CD8-positive, alpha-beta memory T cell (primary cell): ENCODE data around the gene BCAS1. TPM values are rescaled to one million over a fixed set of nuclear protein-coding genes. Genes with fewer than 3 reads are reported as not detected.
A peak's percentile ranks its signal among the peaks of the same experiment; 100 is the strongest.

Experiments
- CTCF ChIA-PET: fragments of 350-600 bp; sonication (Branson Sonifier 250); formaldehyde crosslinking; loops from one replicate; lab custom pipeline; 2021; ENCODE audit warnings: antibody characterized with exemption; lab: Charles Lee
- POLR2A ChIA-PET: fragments of 350-600 bp; sonication (Branson Sonifier 250); formaldehyde crosslinking; loops from one replicate; lab custom pipeline; 2021; ENCODE audit warnings: antibody characterized with exemption; lab: Charles Lee
- DNase-seq, 5 donors: peaks; one replicate each; pipeline versions ENCODE4 v3.0.0 to v3.0.0-alpha.2; 2020 to 2022; ENCODE audit warnings: mixed read lengths in 1 of 5
- H3K27ac ChIP-seq: one replicate; pipeline ENCODE4 v1.7.0; 2013; ENCODE audit warnings: low read depth, mild to moderate bottlenecking, low read length, moderate library complexity
- H3K27me3 ChIP-seq: 2 replicates; pipeline ENCODE4 v1.7.0; 2013; ENCODE audit warnings: low read length, mild to moderate bottlenecking; ENCODE audit not compliant: insufficient read depth, poor library complexity, severe bottlenecking
- H3K36me3 ChIP-seq: 2 replicates; pipeline ENCODE4 v1.7.0; 2013; ENCODE audit warnings: mild to moderate bottlenecking, low read length, moderate library complexity; ENCODE audit not compliant: insufficient read depth
- H3K4me1 ChIP-seq: 2 replicates; pipeline ENCODE4 v1.7.0; 2013; ENCODE audit warnings: mild to moderate bottlenecking, low read length, moderate library complexity; ENCODE audit not compliant: insufficient read depth
- H3K4me3 ChIP-seq: 2 replicates; pipeline ENCODE4 v1.7.0; 2013; ENCODE audit warnings: mild to moderate bottlenecking, low read length
- H3K9me3 ChIP-seq: 2 replicates; pipeline ENCODE4 v1.7.0; 2013; ENCODE audit warnings: mild to moderate bottlenecking, low read length
- H3K27ac Mint-ChIP-seq, 8 donors: one replicate each; pipeline ENCODE4 v1.8.0; 2020 to 2021; ENCODE audit warnings: mixed read lengths in 8 of 8, mild to moderate bottlenecking in 6 of 8, inconsistent platforms in 3 of 8, moderate library complexity in 3 of 8
- H3K27me3 Mint-ChIP-seq, 2 donors: one replicate each; pipeline ENCODE4 v1.8.0; 2020 to 2021; ENCODE audit warnings: mixed read lengths in 2 of 2, mild to moderate bottlenecking in 1 of 2, moderate library complexity in 1 of 2
- H3K36me3 Mint-ChIP-seq, 3 donors: one replicate each; pipeline ENCODE4 v1.8.0; 2020 to 2021; ENCODE audit warnings: mixed read lengths in 3 of 3, inconsistent platforms in 1 of 3, mild to moderate bottlenecking in 1 of 3
- H3K4me1 Mint-ChIP-seq, 3 donors: one replicate each; pipeline ENCODE4 v1.8.0; 2020 to 2021; ENCODE audit warnings: mixed read lengths in 3 of 3, inconsistent platforms in 1 of 3, mild to moderate bottlenecking in 1 of 3
- H3K4me3 Mint-ChIP-seq, 7 donors: one replicate each; pipeline ENCODE4 v1.8.0; 2020 to 2021; ENCODE audit warnings: mixed read lengths in 7 of 7, mild to moderate bottlenecking in 6 of 7, moderate library complexity in 4 of 7, inconsistent platforms in 2 of 7
- H3K9me3 Mint-ChIP-seq, 5 donors: one replicate each; pipeline ENCODE4 v1.8.0; 2020 to 2022; ENCODE audit warnings: mixed read lengths in 5 of 5, mild to moderate bottlenecking in 3 of 5, moderate library complexity in 2 of 5, inconsistent platforms in 1 of 5
- polyA plus RNA-seq: library from polyadenylated mRNA; unstranded; fragments of 300-500 nt; fragmentation: Illumina TruSeq; gene quantifications from one replicate; pipeline ENCODE4 v1.2.3, GENCODE V29; 2021
- total RNA-seq, 2 experiments: library from RNA; stranded (reverse); gene quantifications; one replicate each; pipeline ENCODE4 v1.2.3, GENCODE V29; 2021

The BCAS1 gene
- total and polyA plus RNA-seq, 3 experiments from 2014 or later = 0.09 to 0.91 (median 0.15) TPM

DNA sequence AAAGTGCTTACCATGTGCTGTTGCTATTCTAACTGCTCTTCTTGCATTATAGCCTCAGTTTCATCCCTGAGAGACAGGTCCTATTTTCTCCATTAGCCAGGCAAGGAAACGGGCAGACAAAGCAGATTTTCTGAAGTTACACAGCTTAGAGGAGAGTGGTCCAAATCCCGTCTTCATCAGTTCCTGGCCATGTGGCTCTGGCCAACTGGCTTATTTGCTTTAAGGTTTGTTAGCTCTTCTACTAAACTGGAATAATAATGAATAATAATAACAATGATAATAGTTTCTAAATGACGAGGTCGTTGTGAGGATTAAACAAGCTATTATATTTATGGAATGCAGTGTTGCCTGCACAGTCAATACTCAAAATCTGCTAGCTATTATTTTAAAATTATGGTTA is 35.8 kb upstream of the BCAS1 start:
- H3K9me3 Mint-ChIP-seq = no peaks in the 10 kb centered on the region
- no peak overlapping the region for H3K4me3 Mint-ChIP-seq
- no peak overlapping the region for H3K27ac Mint-ChIP-seq
- Histone ChIP-seq H3K36me3 (no peaks in the 10 kb centered on the region), H3K27me3 (no peaks in the 10 kb centered on the region), H3K4me1 (no peaks in the 10 kb centered on the region), H3K4me3 (no peak overlapping the region), H3K9me3 (no peaks in the 10 kb centered on the region), H3K27ac (no peak overlapping the region)
- POLR2A ChIA-PET = no interaction called here
- no peak for DNase-seq
- H3K27me3 Mint-ChIP-seq = peaks cover 4 to 7% of the 10 kb centered on the region in 2 donors
- CTCF ChIA-PET = interaction anchor here (0.9 to 1.6 kb wide), 2 partner anchors 9 to 94 kb away, joined by 3 to 6 read pairs; no protein-coding TSS in a partner anchor
- peaks cover 1 to 4% (median 3%) of the 10 kb centered on the region in 3 donors for H3K4me1 Mint-ChIP-seq
- H3K36me3 Mint-ChIP-seq = no peaks in the 10 kb centered on the region

DNA sequence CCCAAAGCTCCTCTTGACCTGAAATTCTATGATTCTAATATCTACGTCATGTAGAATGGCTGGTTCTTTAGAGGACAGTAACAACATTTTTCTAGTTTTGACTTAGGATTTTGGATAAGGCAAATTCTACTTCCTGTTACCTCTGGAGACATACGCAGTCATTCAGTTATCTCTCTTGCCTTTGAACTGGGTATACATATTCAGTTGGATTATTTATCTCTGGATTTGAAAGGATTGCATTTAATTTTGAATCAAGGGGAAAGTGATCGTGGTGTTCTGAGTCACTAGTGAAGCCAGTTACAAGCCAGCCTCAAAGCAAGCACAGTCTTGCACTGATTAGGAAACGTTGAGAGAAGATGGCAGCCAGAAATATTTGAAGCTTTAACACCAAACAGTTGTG is 35.3 kb upstream of the BCAS1 start:
- Mint-ChIP-seq H3K27me3 (peaks cover 4 to 5% of the 10 kb centered on the region in 2 donors), H3K9me3 (no peaks in the 10 kb centered on the region), H3K4me1 (peaks cover 1 to 4% (median 3%) of the 10 kb centered on the region in 3 donors), H3K36me3 (no peaks in the 10 kb centered on the region), H3K27ac (no peak overlapping the region), H3K4me3 (no peak overlapping the region)
- DNase-seq = no peak
- H3K36me3 ChIP-seq = no peaks in the 10 kb centered on the region
- H3K9me3 ChIP-seq = no peaks in the 10 kb centered on the region
- H3K4me1 ChIP-seq = no peaks in the 10 kb centered on the region
- CTCF ChIA-PET = interaction anchor here (1.2 to 3.2 kb wide), 3 partner anchors 9 to 541 kb away, joined by 3 to 11 read pairs (median 6); no protein-coding TSS in a partner anchor
- no peaks in the 10 kb centered on the region for H3K27me3 ChIP-seq
- POLR2A ChIA-PET = no interaction called here
- no peak overlapping the region for H3K4me3 ChIP-seq
- H3K27ac ChIP-seq = no peak overlapping the region

DNA sequence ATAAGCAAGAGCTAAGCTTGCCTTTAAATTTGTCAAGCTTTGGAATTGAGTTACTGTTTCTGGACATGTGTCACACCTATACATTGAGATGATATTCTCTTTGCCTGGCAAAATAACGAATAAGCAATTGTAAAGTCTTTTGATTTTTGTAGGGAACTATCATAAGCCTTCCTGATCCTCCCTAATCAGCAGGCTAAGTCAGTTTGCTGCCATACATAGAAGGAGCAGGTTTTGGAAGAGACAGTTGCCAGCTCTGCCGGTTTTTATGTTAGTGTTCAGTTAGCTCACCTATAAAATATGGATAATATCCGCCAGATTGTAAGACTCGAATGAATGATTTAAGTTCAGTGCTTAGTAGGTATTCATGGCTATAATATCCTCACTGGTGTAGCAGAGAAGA is 34.4 kb upstream of the BCAS1 start:
- Histone ChIP-seq H3K27me3 (no peaks in the 10 kb centered on the region), H3K27ac (no peak overlapping the region), H3K4me3 (no peak overlapping the region), H3K4me1 (no peaks in the 10 kb centered on the region), H3K36me3 (no peaks in the 10 kb centered on the region), H3K9me3 (no peaks in the 10 kb centered on the region)
- Mint-ChIP-seq H3K27me3 (peaks cover 4 to 5% of the 10 kb centered on the region in 2 donors), H3K36me3 (peaks cover 0 to 5% (median 0%) of the 10 kb centered on the region in 3 donors), H3K4me3 (no peak overlapping the region), H3K4me1 (peaks cover 1 to 4% (median 3%) of the 10 kb centered on the region in 3 donors), H3K27ac (peak overlapping the region in 1 of 8 donors; percentile 81), H3K9me3 (no peaks in the 10 kb centered on the region)
- ChIA-PET POLR2A (no interaction called here), CTCF (interaction anchor here (0.9 to 3.2 kb wide), 4 partner anchors 9 to 542 kb away, joined by 3 to 11 read pairs (median 3); no protein-coding TSS in a partner anchor)
- no peak for DNase-seq

DNA sequence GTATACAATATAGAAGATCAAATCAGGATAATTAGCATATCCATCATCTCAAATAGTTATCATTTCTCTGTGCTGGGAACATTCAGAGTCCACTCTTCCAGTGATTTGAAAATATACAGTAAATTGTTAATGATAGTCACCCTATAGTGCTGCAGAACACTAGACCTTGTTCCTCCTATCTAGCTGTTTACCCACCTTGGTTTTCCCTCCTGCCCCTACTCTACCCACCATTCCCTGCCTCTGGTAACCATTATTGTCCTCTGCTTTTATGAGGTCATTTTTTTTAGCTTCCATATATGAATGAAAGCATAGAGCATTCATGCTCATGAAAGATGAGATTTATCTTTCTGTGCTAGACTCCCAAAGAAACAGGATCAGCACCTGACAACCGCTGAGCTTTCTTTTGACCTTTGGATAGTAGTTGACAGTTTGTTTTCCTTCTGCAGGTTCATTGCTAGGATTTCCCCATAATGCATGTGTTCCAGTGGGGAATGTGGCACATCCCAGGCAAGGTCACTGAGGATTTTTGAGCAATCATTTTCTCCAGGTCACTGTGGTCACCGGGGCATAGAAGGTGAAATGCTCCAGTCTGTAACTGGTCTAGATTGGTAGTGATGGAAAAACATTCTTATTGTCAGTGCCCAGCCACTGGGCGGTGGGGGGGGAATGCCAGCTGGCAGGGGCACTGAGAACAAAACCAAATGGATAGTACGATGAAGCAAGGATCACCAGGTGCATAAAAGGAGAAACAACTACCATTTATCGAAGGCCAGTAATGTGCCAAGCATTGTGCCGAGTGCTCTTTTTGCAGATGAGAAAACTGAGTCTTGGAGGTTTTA is 33.6 kb upstream of the BCAS1 start:
- Histone ChIP-seq H3K9me3 (no peaks in the 10 kb centered on the region), H3K27ac (no peak overlapping the region), H3K27me3 (no peaks in the 10 kb centered on the region), H3K4me1 (no peaks in the 10 kb centered on the region), H3K36me3 (no peaks in the 10 kb centered on the region), H3K4me3 (no peak overlapping the region)
- CTCF ChIA-PET = interaction anchor here (1.0 to 3.2 kb wide), 6 partner anchors 10 to 543 kb away, joined by 3 to 11 read pairs (median 4); no protein-coding TSS in a partner anchor
- no peak overlapping the region for H3K4me3 Mint-ChIP-seq
- H3K9me3 Mint-ChIP-seq = no peaks in the 10 kb centered on the region
- H3K27ac Mint-ChIP-seq = no peak overlapping the region
- peaks cover 1 to 4% (median 3%) of the 10 kb centered on the region in 3 donors for H3K4me1 Mint-ChIP-seq
- POLR2A ChIA-PET = no interaction called here
- H3K27me3 Mint-ChIP-seq = peaks cover 4 to 5% of the 10 kb centered on the region in 2 donors
- DNase-seq = no peak
- H3K36me3 Mint-ChIP-seq = peaks cover 0 to 5% (median 0%) of the 10 kb centered on the region in 3 donors

DNA sequence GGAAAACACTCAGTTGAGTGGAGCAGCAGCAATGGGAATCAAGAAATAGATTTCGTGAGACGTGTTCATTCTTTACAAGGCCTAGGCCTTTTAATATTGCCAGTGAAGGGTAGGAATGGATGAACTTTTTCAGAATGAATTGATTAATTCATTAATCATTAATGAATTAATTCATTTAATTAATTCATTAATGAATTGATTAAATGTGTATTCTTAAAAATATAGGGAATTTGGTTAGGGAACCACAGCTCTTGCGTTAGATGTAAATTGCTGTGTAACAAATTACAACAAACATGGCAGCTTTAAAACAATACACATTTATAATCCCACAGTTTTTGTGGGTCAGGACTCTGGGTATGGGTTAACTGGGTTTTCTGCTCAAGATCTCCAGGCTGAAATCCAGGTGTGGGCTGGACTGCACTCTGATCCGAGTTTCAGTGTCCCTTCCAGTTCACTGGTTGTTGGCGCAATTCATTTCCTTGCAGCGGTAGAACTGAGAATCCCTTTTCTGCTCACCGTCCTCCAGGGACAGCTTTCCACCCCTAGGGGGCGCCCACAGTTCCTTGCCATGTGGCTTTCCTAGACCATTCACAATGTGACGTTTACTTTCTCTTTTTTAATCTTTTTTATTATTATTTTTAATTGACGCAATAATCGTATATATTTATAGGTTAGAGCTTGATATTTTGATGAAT is 32.8 kb upstream of the BCAS1 start:
- H3K4me3 Mint-ChIP-seq = no peak overlapping the region

DNA sequence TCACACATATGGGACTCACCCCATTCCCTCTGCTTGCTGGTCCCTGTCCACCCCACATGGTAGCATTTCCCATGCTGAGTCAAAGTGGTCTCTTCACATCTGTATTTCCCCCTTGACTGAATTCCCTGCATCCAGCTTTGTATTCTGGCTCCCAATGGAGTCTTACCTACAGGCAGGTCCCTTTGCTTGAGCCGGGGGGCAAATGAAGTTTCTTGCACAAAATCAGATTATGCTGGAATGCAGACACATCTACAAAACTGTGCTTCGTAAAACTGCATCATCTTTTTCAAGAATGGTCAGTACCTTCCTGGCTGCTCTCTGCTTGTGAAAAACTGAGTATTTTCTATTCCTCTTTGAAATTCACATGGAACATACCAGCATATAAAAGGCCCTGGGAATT is 32.1 kb upstream of the BCAS1 start:
- H3K4me1 Mint-ChIP-seq = peaks cover 1 to 4% (median 3%) of the 10 kb centered on the region in 3 donors
- H3K36me3 Mint-ChIP-seq = peaks cover 0 to 5% (median 0%) of the 10 kb centered on the region in 3 donors
- H3K4me3 Mint-ChIP-seq = no peak overlapping the region
- Histone ChIP-seq H3K4me1 (no peaks in the 10 kb centered on the region), H3K27ac (no peak overlapping the region), H3K9me3 (no peaks in the 10 kb centered on the region), H3K4me3 (no peak overlapping the region), H3K36me3 (no peaks in the 10 kb centered on the region), H3K27me3 (no peaks in the 10 kb centered on the region)
- DNase-seq = no peak
- ChIA-PET CTCF (interaction anchor here (1.4 to 3.2 kb wide), 3 partner anchors 8 to 97 kb away, joined by 3 to 11 read pairs (median 9); no protein-coding TSS in a partner anchor), POLR2A (no interaction called here)
- no peak overlapping the region for H3K27ac Mint-ChIP-seq
- peaks cover 3 to 4% of the 10 kb centered on the region in 2 donors for H3K27me3 Mint-ChIP-seq
- no peaks in the 10 kb centered on the region for H3K9me3 Mint-ChIP-seq

More for the DNA sequence above, 32.8 kb upstream of the BCAS1 start:
- Mint-ChIP-seq H3K4me1 (peaks cover 1 to 4% (median 3%) of the 10 kb centered on the region in 3 donors), H3K9me3 (no peaks in the 10 kb centered on the region), H3K27ac (no peak overlapping the region), H3K36me3 (peaks cover 0 to 5% (median 0%) of the 10 kb centered on the region in 3 donors), H3K27me3 (peaks cover 4 to 5% of the 10 kb centered on the region in 2 donors)
- Histone ChIP-seq H3K4me1 (no peaks in the 10 kb centered on the region), H3K27me3 (no peaks in the 10 kb centered on the region), H3K4me3 (no peak overlapping the region), H3K36me3 (no peaks in the 10 kb centered on the region), H3K9me3 (no peaks in the 10 kb centered on the region), H3K27ac (no peak overlapping the region)
- DNase-seq = peak; percentile 24 to 77 (median 57)
- CTCF ChIA-PET = interaction anchor here (1.4 to 3.2 kb wide), 4 partner anchors 9 to 97 kb away, joined by 3 to 11 read pairs (median 8); no protein-coding TSS in a partner anchor
- POLR2A ChIA-PET = no interaction called here

DNA sequence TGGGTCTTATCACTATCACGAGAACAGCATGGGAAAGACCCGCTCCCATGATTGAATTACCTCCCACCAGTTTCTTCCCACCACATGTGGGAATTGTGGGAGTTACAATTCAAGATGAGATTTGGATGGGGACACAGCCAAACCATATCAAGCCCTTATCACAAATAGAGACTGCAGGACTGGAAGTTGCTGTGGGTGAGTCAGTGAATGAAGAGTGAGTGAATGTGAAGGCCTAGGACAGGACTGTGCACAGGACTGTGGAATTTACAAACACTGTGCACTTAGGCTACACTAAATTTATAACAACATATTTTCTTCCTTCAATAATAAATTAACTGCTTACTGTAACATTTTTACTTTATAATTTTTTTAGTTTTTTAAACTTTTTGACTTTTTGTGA is 30.2 kb upstream of the BCAS1 start:
- CTCF ChIA-PET = no interaction called here
- Mint-ChIP-seq H3K9me3 (no peaks in the 10 kb centered on the region), H3K36me3 (peaks cover 0 to 5% (median 0%) of the 10 kb centered on the region in 3 donors), H3K27me3 (peaks cover 4 to 8% of the 10 kb centered on the region in 2 donors), H3K27ac (no peak overlapping the region), H3K4me3 (no peak overlapping the region), H3K4me1 (peaks cover 5 to 8% (median 7%) of the 10 kb centered on the region in 3 donors)
- Histone ChIP-seq H3K27ac (no peak overlapping the region), H3K27me3 (no peaks in the 10 kb centered on the region), H3K4me3 (no peak overlapping the region), H3K4me1 (no peaks in the 10 kb centered on the region), H3K36me3 (no peaks in the 10 kb centered on the region), H3K9me3 (no peaks in the 10 kb centered on the region)
- no peak for DNase-seq
- POLR2A ChIA-PET = no interaction called here
